ENCODE results near the gene GLYATL1. TPM values are rescaled to one million over a fixed set of nuclear protein-coding genes. Genes with fewer than 3 reads are reported as not detected.

The GLYATL1 gene, protein sequence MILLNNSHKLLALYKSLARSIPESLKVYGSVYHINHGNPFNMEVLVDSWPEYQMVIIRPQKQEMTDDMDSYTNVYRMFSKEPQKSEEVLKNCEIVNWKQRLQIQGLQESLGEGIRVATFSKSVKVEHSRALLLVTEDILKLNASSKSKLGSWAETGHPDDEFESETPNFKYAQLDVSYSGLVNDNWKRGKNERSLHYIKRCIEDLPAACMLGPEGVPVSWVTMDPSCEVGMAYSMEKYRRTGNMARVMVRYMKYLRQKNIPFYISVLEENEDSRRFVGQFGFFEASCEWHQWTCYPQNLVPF
- not detected for total RNA-seq
- under 1 TPM in 1 of 3 donors, not detected in 2; 0.74 TPM for polyA plus RNA-seq

- H3K4me3 ChIP-seq = no peak within 1 kb of the TSS
- H3K27ac ChIP-seq = no peak within 1 kb of the TSS
- no peaks in the 10 kb centered on the region for H3K27me3 ChIP-seq
- TF ChIP-seq POLR2A (IDR thresholded peaks at IDR 0.05) = no peak
- TF ChIP-seq, protein P1, sequence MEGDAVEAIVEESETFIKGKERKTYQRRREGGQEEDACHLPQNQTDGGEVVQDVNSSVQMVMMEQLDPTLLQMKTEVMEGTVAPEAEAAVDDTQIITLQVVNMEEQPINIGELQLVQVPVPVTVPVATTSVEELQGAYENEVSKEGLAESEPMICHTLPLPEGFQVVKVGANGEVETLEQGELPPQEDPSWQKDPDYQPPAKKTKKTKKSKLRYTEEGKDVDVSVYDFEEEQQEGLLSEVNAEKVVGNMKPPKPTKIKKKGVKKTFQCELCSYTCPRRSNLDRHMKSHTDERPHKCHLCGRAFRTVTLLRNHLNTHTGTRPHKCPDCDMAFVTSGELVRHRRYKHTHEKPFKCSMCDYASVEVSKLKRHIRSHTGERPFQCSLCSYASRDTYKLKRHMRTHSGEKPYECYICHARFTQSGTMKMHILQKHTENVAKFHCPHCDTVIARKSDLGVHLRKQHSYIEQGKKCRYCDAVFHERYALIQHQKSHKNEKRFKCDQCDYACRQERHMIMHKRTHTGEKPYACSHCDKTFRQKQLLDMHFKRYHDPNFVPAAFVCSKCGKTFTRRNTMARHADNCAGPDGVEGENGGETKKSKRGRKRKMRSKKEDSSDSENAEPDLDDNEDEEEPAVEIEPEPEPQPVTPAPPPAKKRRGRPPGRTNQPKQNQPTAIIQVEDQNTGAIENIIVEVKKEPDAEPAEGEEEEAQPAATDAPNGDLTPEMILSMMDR (IDR thresholded peaks at IDR 0.05) = no peak
- TF ChIP-seq POLR2AphosphoS5 (IDR thresholded peaks at IDR 0.05) = no peak
- TF ChIP-seq EP300 (IDR thresholded peaks at IDR 0.05) = no peak
- DNase-seq = no peak
- H3K9me3 ChIP-seq = no peaks in the 10 kb centered on the region
- intact Hi-C loops (cut with DNase I) = no loop called here
- WGBS, 2 donors = 84 to 89% methylated on average over 4 of the region's 4 CpGs
- no peaks in the 10 kb centered on the region for H3K4me1 ChIP-seq
- no peaks in the 10 kb centered on the region for H3K36me3 ChIP-seq
Observed at GRCh38 chr11:58939277-58939676, at the start of gene GLYATL1. GLYATL1 (plus strand) TSS chr11:58939488; CDS start chr11:58947088, 7,600 bp downstream.

- H3K27me3 ChIP-seq = no peaks in the 10 kb centered on the region
- H3K4me1 ChIP-seq = no peaks in the 10 kb centered on the region
- intact Hi-C loops (cut with DNase I) = no loop called here
- no peak for DNase-seq
- H3K9me3 ChIP-seq = no peaks in the 10 kb centered on the region
- H3K4me3 ChIP-seq = no peak overlapping the region
- H3K27ac ChIP-seq = no peak overlapping the region
- TF ChIP-seq EP300 (IDR thresholded peaks at IDR 0.05) = no peak
- TF ChIP-seq, protein P1 (IDR thresholded peaks at IDR 0.05) = no peak
- no peak for TF ChIP-seq POLR2A (IDR thresholded peaks at IDR 0.05)
- TF ChIP-seq POLR2AphosphoS5 (IDR thresholded peaks at IDR 0.05) = no peak
- WGBS, 2 donors = 77 to 88% methylated on average over 2 of the region's 2 CpGs
- H3K36me3 ChIP-seq = no peaks in the 10 kb centered on the region
Observed at GRCh38 chr11:58893899-58894298, 45.4 kb upstream of the GLYATL1 start.

DNA sequence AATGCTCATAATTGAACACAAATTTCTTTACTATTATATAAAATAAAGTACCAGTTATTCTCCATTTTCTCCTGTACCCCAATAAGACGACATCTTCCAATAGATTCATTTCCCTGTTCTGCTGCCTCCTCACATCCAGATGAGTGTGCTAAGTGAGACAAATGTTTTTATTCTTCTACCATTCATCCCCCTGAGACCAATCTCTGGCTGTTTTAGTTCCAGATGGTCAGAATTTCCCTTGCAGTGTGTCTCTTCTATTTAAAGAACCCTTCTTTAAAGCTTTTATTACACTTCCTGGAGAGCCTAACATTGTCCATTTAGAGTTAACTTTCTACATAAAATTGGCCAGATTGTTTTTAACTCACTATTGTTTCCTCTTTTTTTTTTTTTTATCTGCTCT, 41.2 kb upstream of the GLYATL1 start:
- DNase-seq = no peak
- H3K36me3 ChIP-seq = no peaks in the 10 kb centered on the region
- intact Hi-C loops (cut with DNase I) = no loop called here
- 58 to 88% methylated on average over 1 of the region's 1 CpG for WGBS, 2 donors
- TF ChIP-seq, protein P1 (IDR thresholded peaks at IDR 0.05) = no peak
- no peaks in the 10 kb centered on the region for H3K9me3 ChIP-seq
- peaks cover 0 to 11% (median 0%) of the 10 kb centered on the region in 3 donors for H3K27me3 ChIP-seq
- H3K27ac ChIP-seq = no peak overlapping the region
- H3K4me1 ChIP-seq = no peaks in the 10 kb centered on the region
- H3K4me3 ChIP-seq = no peak overlapping the region

DNA sequence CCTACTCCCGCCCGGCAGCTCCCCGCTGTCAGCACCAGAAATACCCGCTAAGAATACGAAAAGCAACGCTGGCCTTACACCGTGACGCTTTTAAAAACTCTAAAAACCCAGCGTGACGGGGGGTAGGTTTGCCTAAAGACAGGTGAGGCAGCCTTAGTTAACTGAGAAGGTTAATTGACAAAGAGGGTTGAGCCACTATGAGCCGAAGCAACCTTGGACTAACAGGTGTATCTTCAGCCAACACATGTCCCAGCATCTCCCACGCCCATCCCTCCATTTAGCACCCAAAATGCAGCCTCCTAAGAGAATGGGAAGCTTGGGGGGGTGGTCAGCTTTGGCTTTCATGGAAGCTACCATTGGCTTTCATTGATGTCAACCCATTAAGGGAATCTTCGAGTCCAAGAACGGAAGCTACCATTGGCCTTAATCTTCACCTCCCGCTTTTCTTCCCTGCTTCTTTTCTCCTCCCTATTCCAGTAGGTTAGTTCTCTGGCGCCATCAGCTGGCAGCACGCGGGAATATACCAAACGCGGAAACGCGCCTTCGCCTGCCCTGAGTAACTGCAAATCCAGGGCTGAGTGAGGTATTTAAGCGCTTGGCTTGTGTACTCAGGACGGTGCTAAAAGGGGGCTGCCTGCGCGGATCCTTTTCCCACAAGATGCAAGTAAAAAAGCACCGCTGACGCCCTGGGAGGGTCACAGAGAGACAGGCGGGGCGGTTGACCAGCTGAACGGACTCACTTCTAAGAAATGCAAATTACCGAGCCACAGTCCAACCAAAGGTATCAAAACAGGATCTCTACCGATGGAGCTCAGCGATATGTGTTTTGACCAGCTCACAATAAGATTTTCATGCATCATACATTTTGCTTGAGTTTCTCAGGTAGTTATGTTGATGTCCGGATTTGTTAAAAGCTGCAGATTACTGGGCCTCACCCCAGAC, 38.5 kb upstream of the GLYATL1 start:
- Histone ChIP-seq H3K27ac (no peak overlapping the region), H3K36me3 (no peaks in the 10 kb centered on the region), H3K4me1 (peaks cover 0 to 9% (median 6%) of the 10 kb centered on the region in 4 donors), H3K9me3 (no peaks in the 10 kb centered on the region), H3K27me3 (peaks cover 0 to 37% (median 13%) of the 10 kb centered on the region in 3 donors), H3K4me3 (no peak overlapping the region)
- 33 to 42% methylated on average over 36 of the region's 36 CpGs for WGBS, 2 donors
- DNase-seq = no peak
- TF ChIP-seq, protein P1 (IDR thresholded peaks at IDR 0.05) = no peak
- no peak for TF ChIP-seq POLR2AphosphoS5 (IDR thresholded peaks at IDR 0.05)
- TF ChIP-seq POLR2A (IDR thresholded peaks at IDR 0.05) = no peak
- no peak for TF ChIP-seq EP300 (IDR thresholded peaks at IDR 0.05)
- intact Hi-C loops (cut with DNase I) = no loop called here
